Vagina (tissue), 2 donors: ENCODE measurements around the gene COL6A3. TPM values are rescaled to one million over a fixed set of nuclear protein-coding genes. Genes with fewer than 3 reads are reported as not detected.
"Not testable (repeated sequence)": the region's sequence is repeated elsewhere in the genome, so short reads cannot be mapped to it uniquely, and the experiment has no call there.

ENCODE experiments used
- DNase-seq, 2 donors: peaks; one replicate each; pipeline ENCODE4 v3.0.0-alpha.2; 2017; ENCODE audit errors: extremely low spot score in 2 of 2
- H3K27ac ChIP-seq: fragments of 200-600 bp; sonication (generic); one replicate; pipeline ENCODE4 v1.5.1; 2019
- H3K27me3 ChIP-seq: fragments of 200-600 bp; sonication (generic); one replicate; pipeline ENCODE4 v1.5.1; 2019
- H3K36me3 ChIP-seq, 2 donors: fragments of 200-600 bp; sonication (generic); one replicate each; pipeline ENCODE4 v1.5.1; 2017 to 2019
- H3K4me1 ChIP-seq: fragments of 200-600 bp; sonication (generic); one replicate; pipeline ENCODE4 v1.5.1; 2019
- H3K4me3 ChIP-seq, 2 donors: fragments of 200-600 bp; sonication (generic); 1 replicate in 1 of 2; 2 replicates in 1 of 2; pipeline ENCODE4 v1.5.1; 2016 to 2019
- H3K9me3 ChIP-seq: fragments of 200-600 bp; sonication (generic); one replicate; pipeline ENCODE4 v1.5.1; 2019
- CTCF ChIP-seq, 3 experiments: fragments of 450-650 bp in 2 of 3; fragments of 200-600 bp in 1 of 3; sonication (generic) in 1 of 3; IDR thresholded peaks; one replicate each; pipeline ENCODE4 v1.5.1; 2017 to 2019; ENCODE audit warnings: antibody characterized with exemption in 3 of 3, mild to moderate bottlenecking in 2 of 3, moderate library complexity in 2 of 3
- POLR2A ChIP-seq, 2 donors: fragments of 450-650 bp; IDR thresholded peaks; one replicate each; pipeline ENCODE4 v1.6.1; 2017; ENCODE audit warnings: antibody characterized with exemption in 2 of 2, mild to moderate bottlenecking in 2 of 2, moderate library complexity in 2 of 2
- POLR2AphosphoS5 ChIP-seq, 2 donors: sonication (generic); formaldehyde crosslinking; IDR thresholded peaks; one replicate each; pipeline ENCODE4 v1.9.0; 2017; ENCODE audit warnings: antibody characterized with exemption in 2 of 2, mild to moderate bottlenecking in 2 of 2, low read depth in 1 of 2; ENCODE audit not compliant: insufficient read depth in 1 of 2
- intact Hi-C: fragments of 100-400 bp; cut with DNase I; formaldehyde crosslinking; loops from one replicate; pipeline ENCODE4 v1.15.1; 2023
- total RNA-seq: library from RNA; depleted of rRNA; stranded (reverse); fragments of >200 nt; gene quantifications from one replicate; pipeline ENCODE4 v1.2.3, GENCODE V29; 2016

COL6A3 gene
- total RNA-seq, 1 donor from 2014 or later = 315 TPM

GRCh38 chr2:237412988-237413776 is 782 bp downstream of the COL6A3 start:
- H3K4me1 ChIP-seq = peaks cover 7% of the 10 kb centered on the region

GRCh38 chr2:237412646-237412987 is 1.3 kb downstream of the COL6A3 start:
- H3K9me3 ChIP-seq = no peaks in the 10 kb centered on the region
- intact Hi-C loops = loop anchor here (2.0 to 5.0 kb wide), 3 partner anchors 60 to 255 kb away; no protein-coding TSS in a partner anchor
- no peaks in the 10 kb centered on the region for H3K27me3 ChIP-seq
- peaks cover 7% of the 10 kb centered on the region for H3K4me1 ChIP-seq
- peak overlapping the region; percentile 98 for H3K27ac ChIP-seq
- H3K36me3 ChIP-seq = no peaks in the 10 kb centered on the region
- H3K4me3 ChIP-seq = peak overlapping the region; percentile 65 to 71
- TF ChIP-seq POLR2A (IDR thresholded peaks at IDR 0.05) (no peak), POLR2AphosphoS5 (IDR thresholded peaks at IDR 0.05; ENCODE audit: insufficient read depth in 1 of 2, low read depth in 1 of 2) (no peak), CTCF (IDR thresholded peaks at IDR 0.05) (no peak)
- DNase-seq = no peak

More at GRCh38 chr2:237412988-237413776, 782 bp downstream of the COL6A3 start:
- H3K36me3 ChIP-seq = no peaks in the 10 kb centered on the region
- peak overlapping the region; percentile 98 for H3K27ac ChIP-seq
- intact Hi-C loops = loop anchor here (2.0 to 5.0 kb wide), 3 partner anchors 59 to 256 kb away; no protein-coding TSS in a partner anchor
- peak overlapping the region; percentile 65 to 71 for H3K4me3 ChIP-seq
- no peaks in the 10 kb centered on the region for H3K9me3 ChIP-seq
- no peaks in the 10 kb centered on the region for H3K27me3 ChIP-seq
- DNase-seq = peak in 1 of 2 donors; percentile 86
- TF ChIP-seq CTCF (IDR thresholded peaks at IDR 0.05) = no peak
- TF ChIP-seq POLR2AphosphoS5 (IDR thresholded peaks at IDR 0.05; ENCODE audit: insufficient read depth in 1 of 2, low read depth in 1 of 2) = peak in 1 of 2 donors; percentile 74

DNA sequence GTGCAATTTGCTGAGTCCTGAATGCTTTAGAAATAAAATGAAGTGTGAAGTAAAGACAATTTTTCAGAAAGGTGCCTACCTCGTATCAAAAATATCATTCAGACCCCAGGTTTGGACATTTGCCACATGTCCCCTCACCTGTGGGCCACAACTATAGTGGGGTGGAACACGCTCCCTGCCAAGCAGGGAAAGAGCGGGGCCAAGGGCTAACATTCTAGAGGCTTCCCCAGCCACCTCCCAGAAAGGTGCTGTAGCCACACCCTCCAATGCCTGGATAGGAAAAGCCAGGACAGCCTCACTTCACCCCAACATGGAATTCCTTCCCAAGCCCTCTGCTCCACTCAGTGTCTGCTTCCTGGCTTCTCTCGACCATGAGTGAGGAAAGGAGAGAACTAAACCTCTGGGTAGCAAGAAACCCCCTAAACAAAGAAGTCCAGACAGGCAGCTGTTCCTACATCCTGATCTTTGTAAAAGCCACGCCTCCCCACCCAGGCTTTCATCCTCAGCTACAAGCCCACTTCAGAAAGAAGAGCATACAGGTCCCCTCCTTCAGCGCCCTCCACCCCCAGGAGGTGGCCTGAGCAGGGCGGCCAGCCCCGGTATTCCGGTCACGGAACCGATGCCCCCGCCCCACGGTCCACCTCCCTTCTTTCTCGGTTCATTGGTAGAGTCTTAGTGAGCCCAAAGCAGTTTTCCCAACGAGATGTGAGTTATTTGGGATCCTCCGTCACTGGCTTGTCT is 2.1 kb downstream of the COL6A3 start:
- intact Hi-C loops = loop anchor here (2.0 to 5.0 kb wide), 3 partner anchors 60 to 255 kb away; no protein-coding TSS in a partner anchor
- H3K4me3 ChIP-seq = peak overlapping the region; percentile 65 to 71
- H3K4me1 ChIP-seq = peaks cover 7% of the 10 kb centered on the region
- no peaks in the 10 kb centered on the region for H3K36me3 ChIP-seq
- H3K9me3 ChIP-seq = no peaks in the 10 kb centered on the region
- peak overlapping the region; percentile 98 for H3K27ac ChIP-seq
- peak in 1 of 2 donors; percentile 88 for DNase-seq
- TF ChIP-seq POLR2A (IDR thresholded peaks at IDR 0.05) (peak in 1 of 2 donors; percentile 22), CTCF (IDR thresholded peaks at IDR 0.05) (no peak), POLR2AphosphoS5 (IDR thresholded peaks at IDR 0.05; ENCODE audit: insufficient read depth in 1 of 2, low read depth in 1 of 2) (peak in 1 of 2 donors; percentile 89)
- H3K27me3 ChIP-seq = no peaks in the 10 kb centered on the region

GRCh38 chr2:237411092-237411601 is 2.8 kb downstream of the COL6A3 start:
- intact Hi-C loops = loop anchor here (5.0 kb wide), 2 partner anchors 61 to 254 kb away; no protein-coding TSS in a partner anchor
- Histone ChIP-seq H3K27ac (peak overlapping the region; percentile 98), H3K4me3 (peak overlapping the region; percentile 65 to 71), H3K9me3 (no peaks in the 10 kb centered on the region), H3K27me3 (no peaks in the 10 kb centered on the region), H3K36me3 (no peaks in the 10 kb centered on the region), H3K4me1 (peaks cover 7% of the 10 kb centered on the region)
- peak in 1 of 2 donors; percentile 88 for DNase-seq
- TF ChIP-seq POLR2AphosphoS5 (IDR thresholded peaks at IDR 0.05; ENCODE audit: insufficient read depth in 1 of 2, low read depth in 1 of 2) = no peak
- no peak for TF ChIP-seq CTCF (IDR thresholded peaks at IDR 0.05)
- no peak for TF ChIP-seq POLR2A (IDR thresholded peaks at IDR 0.05)

- H3K9me3 ChIP-seq, H3K27me3 ChIP-seq, H3K36me3 ChIP-seq, intact Hi-C loops: not testable (repeated sequence)
- peak overlapping the region; percentile 98 for H3K27ac ChIP-seq
- H3K4me1 ChIP-seq = peaks cover 11% of the 10 kb centered on the region
- DNase-seq = peak in 1 of 2 donors; percentile 64
- H3K4me3 ChIP-seq = peak overlapping the region; percentile 65 to 71
These were observed 4.7 kb downstream of the COL6A3 start for GRCh38 chr2:237409263-237409662.
